Endothelial cell of umbilical vein (primary cell): ENCODE measurements around the gene LYRM4. TPM values are rescaled to one million over a fixed set of nuclear protein-coding genes. Genes with fewer than 3 reads are reported as not detected.

Experiments used
- BruUV-seq: library from RNA; stranded (reverse); fragments of 400-500 nt; replicated peaks from 2 replicates; lab custom pipeline; 2021; lab: Mats Ljungman, UMichigan
- CTCF ChIA-PET: fragments of 300-600, 350-600 bp; sonication (Branson Sonifier 250); formaldehyde crosslinking; loops from one replicate; lab custom pipeline; 2021; ENCODE audit warnings: antibody characterized with exemption, inconsistent platforms; lab: Charles Lee
- POLR2A ChIA-PET: fragments of 300-600, 350-600 bp; sonication (Branson Sonifier 250); formaldehyde crosslinking; loops from one replicate; lab custom pipeline; 2021; ENCODE audit warnings: antibody characterized with exemption, inconsistent platforms; lab: Charles Lee
- DNase-seq: peaks from one replicate; pipeline ENCODE4 v3.0.0-alpha.2; 2011; ENCODE audit warnings: low read depth, low spot score
- FAIRE-seq: peaks from 2 replicates; lab custom pipeline; 2011; peaks lifted over from hg19 to GRCh38; lab: Jason Lieb, UNC
- H2AFZ ChIP-seq: 2 replicates; pipeline ENCODE4 v1.6.0; 2012; ENCODE audit warnings: low read depth, low read length, control low read depth, inconsistent platforms
- H3K27ac ChIP-seq: 2 replicates; pipeline ENCODE4 v1.5.1; 2011; ENCODE audit warnings: low read depth, mild to moderate bottlenecking, control low read depth, low read length, moderate library complexity; ENCODE audit not compliant: insufficient read depth
- H3K27me3 ChIP-seq, 2 experiments: 2 replicates each; pipeline versions ENCODE4 v1.6.0 to v1.6.1; 2011; ENCODE audit warnings: low read length in 2 of 2, mixed read lengths in 1 of 2; ENCODE audit not compliant: control insufficient read depth in 2 of 2, insufficient read depth in 2 of 2
- H3K36me3 ChIP-seq, 2 experiments: 2 replicates in 1 of 2; 3 replicates in 1 of 2; pipeline ENCODE4 v1.5.1; 2011; ENCODE audit warnings: low read length in 2 of 2, mild to moderate bottlenecking in 1 of 2, moderate library complexity in 1 of 2; ENCODE audit not compliant: control insufficient read depth in 2 of 2, insufficient read depth in 2 of 2; ENCODE audit errors: extremely low read depth in 1 of 2
- H3K4me1 ChIP-seq: 3 replicates; pipeline ENCODE4 v1.5.1; 2011; ENCODE audit warnings: mild to moderate bottlenecking, low read length; ENCODE audit not compliant: control insufficient read depth, insufficient read depth; ENCODE audit errors: extremely low read depth
- H3K4me2 ChIP-seq: 2 replicates; pipeline ENCODE4 v1.6.1; 2011; ENCODE audit warnings: low read length, control low read depth, mixed read lengths; ENCODE audit not compliant: insufficient read depth
- H3K4me3 ChIP-seq, 3 experiments: fragments of 200-600 bp in 1 of 3; sonication (generic), shearing (Covaris generic) in 1 of 3; replicated peaks in 1 of 3; 2 replicates each; pipeline ENCODE4 v1.5.1; 2011 to 2016; ENCODE audit warnings: control low read depth in 3 of 3, low read length in 3 of 3, mild to moderate bottlenecking in 2 of 3, inconsistent platforms in 1 of 3, low read depth in 1 of 3, moderate library complexity in 1 of 3; ENCODE audit not compliant: insufficient read depth in 1 of 3
- H3K79me2 ChIP-seq: 2 replicates; pipeline ENCODE4 v1.6.0; 2012; ENCODE audit warnings: low read length, inconsistent platforms; ENCODE audit not compliant: control insufficient read depth, insufficient read depth
- H3K9ac ChIP-seq: replicated peaks from 2 replicates; pipeline ENCODE3; 2011; ENCODE audit warnings: low read length, control low read depth; ENCODE audit not compliant: insufficient read depth; ENCODE audit errors: extremely low read depth
- H3K9me1 ChIP-seq: replicated peaks from 3 replicates; pipeline ENCODE4 v1.6.0; 2011; ENCODE audit warnings: mild to moderate bottlenecking, low read length; ENCODE audit not compliant: control insufficient read depth, insufficient read depth; ENCODE audit errors: extremely low read depth
- H3K9me3 ChIP-seq: replicated peaks from 2 replicates; pipeline ENCODE4 v1.5.1; 2012; ENCODE audit warnings: low read length, inconsistent platforms; ENCODE audit not compliant: control insufficient read depth, insufficient read depth
- H4K20me1 ChIP-seq: replicated peaks from 2 replicates; pipeline ENCODE3; 2011; ENCODE audit warnings: mild to moderate bottlenecking, low read length; ENCODE audit not compliant: control insufficient read depth, insufficient read depth; ENCODE audit errors: extremely low read depth
- EZH2 ChIP-seq: IDR thresholded peaks from 2 replicates; pipeline ENCODE4 v1.6.1; 2012; ENCODE audit warnings: borderline replicate concordance, low read depth, mild to moderate bottlenecking, moderate library complexity, low read length, inconsistent platforms; ENCODE audit not compliant: severe bottlenecking
- FOS ChIP-seq: IDR thresholded peaks from 2 replicates; pipeline ENCODE4 v1.6.1; 2011; ENCODE audit warnings: mild to moderate bottlenecking, low read length, moderate library complexity, borderline replicate concordance; ENCODE audit not compliant: insufficient read depth
- GATA2 ChIP-seq: IDR thresholded peaks from 2 replicates; pipeline ENCODE4 v1.7.0; 2011; ENCODE audit warnings: low read depth, mild to moderate bottlenecking, moderate library complexity, mixed read lengths, low read length; ENCODE audit not compliant: insufficient read length, insufficient read depth
- JUN ChIP-seq: IDR thresholded peaks from 2 replicates; pipeline ENCODE4 v1.6.1; 2011; ENCODE audit warnings: borderline replicate concordance, low read depth; ENCODE audit not compliant: insufficient read length, insufficient read depth
- MYC ChIP-seq: IDR thresholded peaks from one replicate; pipeline ENCODE4 v1.6.1; 2011; ENCODE audit warnings: mild to moderate bottlenecking, low read depth, low read length
- POLR2A ChIP-seq: IDR thresholded peaks from 2 replicates; pipeline ENCODE4 v1.6.1; 2012; ENCODE audit warnings: low read depth, mild to moderate bottlenecking, control low read depth, low read length
- POLR2AphosphoS5 ChIP-seq: IDR thresholded peaks from 2 replicates; pipeline ENCODE4 v1.6.1; 2012; ENCODE audit warnings: low read depth, mild to moderate bottlenecking, control low read depth, low read length, moderate library complexity; ENCODE audit not compliant: insufficient read depth
- dilution Hi-C: fragments of 300-500 bp; cut with MboI; formaldehyde crosslinking; loops from one replicate; pipeline ENCODE4 v1.15.0; 2019; ENCODE audit warnings: low sequenced_read_pairs; ENCODE audit not compliant: extremely low pct_ligation_motif_present
- intact Hi-C: fragments of 100-400 bp; cut with micrococcal nuclease; formaldehyde crosslinking; loops from one replicate; pipeline ENCODE4 v1.10.0; 2022
- polyA plus RNA-seq, 4 experiments: library from polyadenylated mRNA; depleted of rRNA in 3 of 4; stranded (reverse) in 3 of 4; unstranded in 1 of 4; fragments of >200 nt; gene quantifications; 2 replicates each; pipeline versions ENCODE4 v1.2.1 to v1.2.3, GENCODE V29; 2011 to 2012; ENCODE audit warnings: missing spikeins in 1 of 4
- total RNA-seq: library from RNA; stranded (reverse); gene quantifications from 2 replicates; pipeline ENCODE4 v1.2.3, GENCODE V29; 2021
- TF ChIP-seq, protein P1 (sequence below): IDR thresholded peaks from 2 replicates; pipeline ENCODE4 v1.6.1; 2011; ENCODE audit not compliant: insufficient read depth, insufficient read length
- TF ChIP-seq, protein P2 (sequence below), 2 donors: IDR thresholded peaks; 1 replicate in 1 of 2; 2 replicates in 1 of 2; pipeline ENCODE4 v1.5.1; 2011; ENCODE audit warnings: low read length in 2 of 2, mild to moderate bottlenecking in 2 of 2, moderate library complexity in 2 of 2, control low read depth in 1 of 2, inconsistent platforms in 1 of 2, low read depth in 1 of 2; ENCODE audit not compliant: insufficient read depth in 1 of 2; ENCODE audit errors: extremely low read depth in 1 of 2

LYRM4 gene
- total and polyA plus RNA-seq, 2 donors (not counting 3 experiments of a cell fraction or from before 2014, with no cell fraction given) = 39.5 to 44.0 TPM

DNA sequence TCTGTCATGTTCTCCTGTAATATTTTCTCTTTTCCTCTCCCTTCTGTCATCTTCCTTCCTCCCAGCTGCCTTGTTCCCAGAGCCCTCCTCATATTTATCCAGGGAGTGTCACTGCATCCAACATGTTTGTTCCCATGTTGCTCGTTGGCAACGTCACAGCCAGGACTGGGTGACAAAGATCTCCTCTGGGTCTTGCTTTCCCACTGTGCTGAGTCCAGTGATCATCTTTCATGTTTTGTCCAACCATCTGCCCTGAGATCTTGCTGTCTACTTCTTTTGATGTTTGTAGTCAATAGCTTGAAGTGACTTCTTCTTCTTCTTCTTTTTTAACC, 27.2 kb upstream of the LYRM4 start:
- no peaks in the 10 kb centered on the region for H3K9me3 ChIP-seq
- H3K4me2 ChIP-seq = no peak overlapping the region
- no peaks in the 10 kb centered on the region for H3K27me3 ChIP-seq
- H3K9me1 ChIP-seq = no peaks in the 10 kb centered on the region
- H3K79me2 ChIP-seq = no peaks in the 10 kb centered on the region
- no peaks in the 10 kb centered on the region for H4K20me1 ChIP-seq
- FAIRE-seq = no peak
- H3K4me3 ChIP-seq = no peak overlapping the region
- TF ChIP-seq FOS = no peak
- no peak for TF ChIP-seq JUN
- TF ChIP-seq POLR2AphosphoS5 = no peak
- TF ChIP-seq, protein P1, sequence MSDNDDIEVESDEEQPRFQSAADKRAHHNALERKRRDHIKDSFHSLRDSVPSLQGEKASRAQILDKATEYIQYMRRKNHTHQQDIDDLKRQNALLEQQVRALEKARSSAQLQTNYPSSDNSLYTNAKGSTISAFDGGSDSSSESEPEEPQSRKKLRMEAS = no peak
- TF ChIP-seq, protein P2, sequence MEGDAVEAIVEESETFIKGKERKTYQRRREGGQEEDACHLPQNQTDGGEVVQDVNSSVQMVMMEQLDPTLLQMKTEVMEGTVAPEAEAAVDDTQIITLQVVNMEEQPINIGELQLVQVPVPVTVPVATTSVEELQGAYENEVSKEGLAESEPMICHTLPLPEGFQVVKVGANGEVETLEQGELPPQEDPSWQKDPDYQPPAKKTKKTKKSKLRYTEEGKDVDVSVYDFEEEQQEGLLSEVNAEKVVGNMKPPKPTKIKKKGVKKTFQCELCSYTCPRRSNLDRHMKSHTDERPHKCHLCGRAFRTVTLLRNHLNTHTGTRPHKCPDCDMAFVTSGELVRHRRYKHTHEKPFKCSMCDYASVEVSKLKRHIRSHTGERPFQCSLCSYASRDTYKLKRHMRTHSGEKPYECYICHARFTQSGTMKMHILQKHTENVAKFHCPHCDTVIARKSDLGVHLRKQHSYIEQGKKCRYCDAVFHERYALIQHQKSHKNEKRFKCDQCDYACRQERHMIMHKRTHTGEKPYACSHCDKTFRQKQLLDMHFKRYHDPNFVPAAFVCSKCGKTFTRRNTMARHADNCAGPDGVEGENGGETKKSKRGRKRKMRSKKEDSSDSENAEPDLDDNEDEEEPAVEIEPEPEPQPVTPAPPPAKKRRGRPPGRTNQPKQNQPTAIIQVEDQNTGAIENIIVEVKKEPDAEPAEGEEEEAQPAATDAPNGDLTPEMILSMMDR (IDR thresholded peaks at IDR 0.05; ENCODE audit: extremely low read depth in 1 of 2, insufficient read depth in 1 of 2, low read depth in 1 of 2, low read length in 2 of 2) = no peak
- TF ChIP-seq POLR2A = no peak
- TF ChIP-seq GATA2 = no peak
- TF ChIP-seq EZH2 = no peak
- TF ChIP-seq MYC = no peak
- no peak for DNase-seq
- BruUV-seq = no TSS peak
- no peaks in the 10 kb centered on the region for H3K4me1 ChIP-seq
- H2AFZ ChIP-seq = no peak overlapping the region
- CTCF ChIA-PET = interaction anchor here (1.1 to 1.6 kb wide), 3 partner anchors 11 to 144 kb away, joined by 4 to 6 read pairs (median 5); no protein-coding TSS in a partner anchor
- no peak overlapping the region for H3K27ac ChIP-seq
- dilution Hi-C loops = no loop called here
- no peak overlapping the region for H3K9ac ChIP-seq
- no peaks in the 10 kb centered on the region for H3K36me3 ChIP-seq
- POLR2A ChIA-PET = no interaction called here
- intact Hi-C loops = no loop called here
